CD4-positive, alpha-beta T cell treated with Interleukin-1 beta for 1 hour (primary cell): ENCODE measurements around the gene CCL22.
"Not testable (repeated sequence)": the region's sequence is repeated elsewhere in the genome, so short reads cannot be mapped to it uniquely, and the experiment has no call there.

Experiments
- DNase-seq, 2 donors: peaks; one replicate each; pipeline ENCODE4 v3.0.0-alpha.2; 2020 to 2022

The CCL22 gene

GRCh38 chr16:57396786-57397185 is 38.2 kb downstream of the CCL22 start:
- no peak for DNase-seq

DNA sequence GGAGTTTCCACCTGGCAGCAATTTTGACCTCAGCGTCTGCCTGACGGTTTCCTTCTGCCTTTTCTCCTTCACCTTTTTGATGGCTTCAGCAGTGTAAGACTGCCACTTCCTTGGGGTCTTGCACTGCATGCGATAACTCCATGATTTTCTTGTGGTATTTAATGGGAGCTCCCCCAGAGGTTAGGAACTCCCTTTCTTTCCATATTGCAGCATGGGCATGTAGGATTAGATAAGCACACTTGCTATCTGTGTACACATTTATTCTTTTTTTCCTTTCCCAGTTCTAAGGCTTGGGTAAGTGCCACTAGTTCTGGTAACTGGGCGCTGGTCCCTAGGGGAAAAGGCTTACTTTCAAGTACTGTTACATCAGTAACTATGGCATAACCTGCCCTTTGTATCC is 38.9 kb downstream of the CCL22 start:
- DNase-seq: not testable (repeated sequence)

- DNase-seq: no peak
Measured at GRCh38 chr16:57401943-57402640, 43.5 kb downstream of the CCL22 start.

- DNase-seq: no peak
Measured at GRCh38 chr16:57403965-57404817, 45.6 kb downstream of the CCL22 start, which contains the start of gene CCL17. CCL17 (plus strand) TSS chr16:57404767; CDS start chr16:57413933, 9,166 bp downstream.

DNA sequence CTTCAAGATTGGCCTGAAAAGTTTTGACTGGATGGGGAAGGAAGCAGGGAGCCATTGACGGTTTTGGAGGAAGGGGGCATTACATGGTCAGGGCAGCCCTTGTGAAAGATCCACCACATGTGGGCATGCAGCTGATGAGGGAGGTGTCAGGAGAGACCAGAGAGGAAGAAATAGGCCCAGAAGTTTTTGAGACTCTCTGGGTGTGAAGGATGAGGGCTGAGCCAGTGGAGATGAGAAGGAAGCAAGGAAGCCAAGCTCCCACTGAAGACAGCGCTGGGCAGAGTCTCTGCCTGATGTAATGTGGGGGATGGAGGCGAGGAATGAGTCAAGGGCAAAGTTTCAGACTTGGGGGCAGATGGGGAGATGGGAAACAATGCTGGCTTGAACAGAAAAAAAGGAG is 46.5 kb downstream of the CCL22 start:
- DNase-seq: no peak

DNA sequence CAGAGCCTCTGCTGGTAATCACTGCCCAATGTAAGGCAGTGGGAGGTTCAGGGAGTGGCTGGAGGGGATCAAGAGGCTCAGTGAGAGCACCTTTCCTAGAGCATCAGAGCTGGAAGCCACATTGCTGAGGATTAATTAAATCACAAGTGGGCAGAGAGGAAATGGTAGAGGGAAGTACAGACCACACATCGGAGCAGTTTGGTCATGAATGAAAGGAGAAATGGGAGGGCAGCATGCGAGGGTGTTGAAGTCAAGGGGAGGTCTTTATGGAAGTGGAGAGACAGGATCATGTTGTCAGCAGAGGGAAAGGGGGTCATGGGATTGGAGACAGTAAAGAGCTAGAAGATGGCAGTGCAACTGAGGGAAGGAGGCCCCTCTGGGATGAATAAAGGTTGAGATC is 48.3 kb downstream of the CCL22 start:
- no peak for DNase-seq

GRCh38 chr16:57407521-57408353 is 49.2 kb downstream of the CCL22 start:
- DNase-seq: no peak

DNA sequence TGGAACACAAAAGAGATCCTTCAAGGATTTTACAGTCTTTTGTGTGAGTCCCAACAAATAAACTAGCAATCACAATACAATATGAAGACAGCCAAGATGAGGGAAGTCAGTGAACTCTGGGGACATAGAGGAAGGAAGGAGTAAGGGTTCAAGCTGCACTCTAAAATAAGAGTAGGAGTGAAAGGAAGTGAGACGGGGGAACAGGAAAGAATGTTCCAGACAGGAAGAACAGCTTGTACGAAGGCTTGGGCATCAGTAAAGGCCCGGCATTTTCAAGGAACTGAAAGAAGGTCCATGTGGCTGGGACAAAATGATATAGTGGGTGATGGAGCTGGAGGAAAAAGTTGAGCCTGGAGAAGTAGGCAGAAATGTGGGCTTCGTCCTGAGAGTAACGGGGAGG is 50.5 kb downstream of the CCL22 start:
- no peak for DNase-seq

- no peak for DNase-seq
Measured at GRCh38 chr16:57409870-57410587, 51.4 kb downstream of the CCL22 start.

GRCh38 chr16:57411362-57411976 is 52.9 kb downstream of the CCL22 start:
- DNase-seq: no peak

- DNase-seq: no peak
Measured at GRCh38 chr16:57412584-57412983, 54.0 kb downstream of the CCL22 start.

DNA sequence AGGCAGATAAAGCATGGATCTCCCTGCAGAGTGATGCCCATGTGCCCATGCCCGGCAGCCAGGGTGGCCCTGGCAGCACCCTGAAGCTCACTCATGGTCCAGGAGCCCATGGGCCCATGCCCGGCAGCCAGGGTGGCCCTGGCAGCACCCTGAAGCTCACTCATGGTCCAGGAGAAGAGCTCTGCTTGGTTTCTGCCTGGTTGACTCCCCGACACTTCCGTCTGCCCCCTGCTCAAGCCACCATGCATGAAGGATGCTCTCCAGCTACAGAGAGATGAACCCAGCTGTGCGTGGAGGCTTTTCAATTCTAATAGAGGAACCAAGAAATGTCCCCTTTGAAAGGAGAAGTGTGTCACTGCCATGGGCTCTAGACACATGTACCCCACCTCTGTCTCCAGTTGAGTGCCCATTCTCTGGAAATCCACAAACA is 54.7 kb downstream of the CCL22 start:
- DNase-seq: peak in 1 of 2 donors; percentile 67

GRCh38 chr16:57413733-57414132 is 55.1 kb downstream of the CCL22 start:
- no peak for DNase-seq
